ENCODE results near the gene PGM2L1.
"Not testable (repeated sequence)": the region's sequence is repeated elsewhere in the genome, so short reads cannot be mapped to it uniquely, and the experiment has no call there.

The PGM2L1 gene

DNA sequence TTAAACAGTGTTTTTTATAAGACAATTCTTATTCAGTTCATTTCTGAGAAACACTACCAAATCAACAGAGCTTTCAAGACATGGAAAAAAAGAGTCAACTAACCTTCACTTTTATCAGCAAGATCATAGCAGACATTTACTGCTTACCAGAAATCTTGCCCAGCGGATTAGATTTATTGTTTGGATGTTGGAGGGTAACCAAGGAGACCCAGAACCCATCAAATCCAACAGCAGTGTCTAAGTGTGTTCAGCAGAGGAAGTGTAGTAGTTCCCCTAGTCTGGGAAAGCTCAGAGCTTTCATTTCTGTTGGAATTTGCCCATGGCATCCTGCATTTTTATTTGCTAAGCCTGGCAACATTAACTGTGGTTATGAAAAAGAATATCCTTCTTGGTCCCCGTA lies 2.4 kb upstream of the PGM2L1 start:
- DNase-seq (ENCODE audit: low spot score): no peak

DNA sequence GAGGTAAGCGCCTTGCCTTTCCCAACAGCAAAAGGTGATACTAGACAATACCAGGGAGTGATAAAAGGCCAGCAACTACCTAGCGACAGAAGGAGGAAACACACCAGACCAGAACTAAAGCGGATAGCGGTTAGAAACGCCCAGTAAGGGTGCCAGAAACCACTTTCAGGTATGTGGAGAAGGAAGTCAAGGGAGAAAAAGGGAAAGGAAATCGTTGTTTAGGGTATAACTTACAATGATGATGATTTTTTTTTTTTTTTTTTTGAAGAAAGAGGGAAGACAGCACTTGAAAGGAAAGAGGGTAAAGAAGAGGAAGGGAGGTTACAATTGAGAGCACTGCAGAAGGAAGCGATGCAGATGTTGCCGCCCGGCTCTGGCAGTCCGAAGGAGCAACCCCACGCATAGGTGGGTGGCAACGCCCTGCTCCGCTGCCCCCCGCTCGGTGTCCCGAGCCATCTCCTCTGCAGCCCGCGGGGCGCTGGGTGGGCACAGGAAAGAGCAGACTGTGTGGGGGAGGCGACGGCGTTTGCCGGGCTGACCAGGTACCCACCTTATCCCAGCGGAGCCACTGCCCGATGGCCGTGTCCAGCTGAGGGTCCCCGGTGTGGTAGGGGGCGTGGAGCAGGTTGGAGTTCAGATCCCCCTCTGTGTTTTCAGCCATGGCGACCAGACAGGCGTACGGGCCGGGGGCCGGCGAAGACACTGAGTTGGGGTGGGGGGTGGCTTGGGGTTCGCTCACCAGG lies 561 bp downstream of the PGM2L1 start:
- peak; percentile 22 for DNase-seq (ENCODE audit: low spot score)

DNA sequence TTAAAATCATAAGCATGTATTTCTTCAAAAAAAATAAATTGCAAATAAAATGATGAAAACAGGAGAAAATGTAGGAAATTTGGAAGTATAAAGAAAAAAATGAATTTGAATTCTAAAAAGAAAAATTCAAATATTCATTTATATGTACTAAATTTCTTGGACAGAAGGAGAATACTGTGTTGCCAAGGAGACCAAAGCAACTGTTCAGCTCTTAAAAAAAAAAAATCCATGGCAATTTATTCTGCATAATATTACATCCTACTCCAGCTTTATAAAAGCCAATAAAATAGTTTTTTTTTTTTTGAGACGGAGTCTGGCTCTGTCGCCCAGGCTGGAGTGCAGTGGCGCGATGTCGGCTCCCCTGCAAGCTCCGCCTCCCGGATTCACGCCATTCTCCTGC lies 6.0 kb downstream of the PGM2L1 start:
- DNase-seq (ENCODE audit: low spot score): no peak

GRCh38 chr11:74391193-74391592 lies 7.0 kb downstream of the PGM2L1 start:
- no peak for DNase-seq (ENCODE audit: low spot score)

DNA sequence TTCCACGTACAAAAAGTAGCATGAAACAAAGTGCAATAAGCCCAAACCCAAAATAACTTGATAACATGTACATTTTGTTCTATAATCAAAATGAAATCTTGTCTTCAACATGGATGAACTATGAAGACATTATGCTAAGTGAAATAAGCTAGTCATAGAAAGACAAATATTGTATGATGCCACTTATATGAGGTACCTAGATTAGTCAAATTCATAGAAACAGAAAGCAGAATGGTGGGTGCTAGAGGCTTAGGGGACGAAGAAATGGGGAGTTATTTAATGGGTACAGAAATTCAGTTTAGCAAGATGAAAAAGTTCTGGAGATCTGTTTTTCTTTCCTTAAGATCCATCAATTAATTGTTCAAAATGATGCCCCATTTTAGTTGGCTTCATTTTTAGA lies 7.5 kb downstream of the PGM2L1 start:
- DNase-seq (ENCODE audit: low spot score): no peak

DNA sequence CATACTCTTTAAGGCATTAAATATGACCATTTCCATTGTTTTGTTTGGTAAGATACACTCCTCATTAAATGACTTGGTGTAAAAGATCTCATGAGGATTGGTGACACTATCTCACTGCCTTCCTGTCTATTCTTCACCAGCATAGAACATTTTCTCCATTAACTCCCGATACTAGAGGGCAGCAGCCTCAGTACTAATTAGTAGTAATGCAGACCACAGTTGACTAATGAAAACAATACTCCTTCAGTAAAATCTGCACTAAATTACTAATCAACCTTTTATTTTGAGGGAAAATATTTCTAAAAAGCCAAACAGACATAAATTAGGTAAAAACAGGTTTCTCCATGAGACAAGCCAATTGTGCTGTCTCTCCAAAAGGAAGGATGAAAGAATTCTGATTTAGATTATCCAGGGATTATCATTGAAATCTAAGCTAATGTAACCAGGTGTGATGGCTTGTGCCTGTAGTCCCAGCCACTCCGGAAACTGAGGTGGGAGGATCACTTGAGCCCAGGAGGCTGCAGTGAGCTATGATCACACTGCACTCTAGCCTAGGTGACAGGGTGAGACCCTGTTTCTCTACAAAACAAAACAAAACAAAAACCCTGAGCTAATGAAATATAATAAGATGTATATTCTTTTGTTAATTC lies 9.4 kb downstream of the PGM2L1 start:
- peak; percentile 22 for DNase-seq (ENCODE audit: low spot score)

DNA sequence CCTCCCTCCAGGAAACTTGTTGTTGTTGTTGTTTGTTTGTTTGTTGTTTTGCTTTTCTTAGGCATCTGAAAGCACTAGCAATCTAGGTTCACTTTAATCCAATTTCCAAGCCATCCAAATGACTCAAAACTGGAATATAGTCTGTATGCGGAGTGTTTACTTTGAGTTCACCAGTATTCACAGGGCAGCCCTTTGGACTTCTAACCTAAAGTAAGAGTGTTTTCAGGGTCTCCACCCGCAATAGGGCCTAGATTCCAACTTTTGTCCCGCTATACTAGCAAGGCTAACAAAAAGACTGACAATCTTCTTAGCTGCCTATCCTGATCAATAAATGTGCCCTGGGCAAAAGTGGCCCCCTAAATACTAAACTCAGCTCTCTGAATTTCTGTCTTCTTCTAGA lies 13.6 kb downstream of the PGM2L1 start:
- DNase-seq (ENCODE audit: low spot score): no peak

DNA sequence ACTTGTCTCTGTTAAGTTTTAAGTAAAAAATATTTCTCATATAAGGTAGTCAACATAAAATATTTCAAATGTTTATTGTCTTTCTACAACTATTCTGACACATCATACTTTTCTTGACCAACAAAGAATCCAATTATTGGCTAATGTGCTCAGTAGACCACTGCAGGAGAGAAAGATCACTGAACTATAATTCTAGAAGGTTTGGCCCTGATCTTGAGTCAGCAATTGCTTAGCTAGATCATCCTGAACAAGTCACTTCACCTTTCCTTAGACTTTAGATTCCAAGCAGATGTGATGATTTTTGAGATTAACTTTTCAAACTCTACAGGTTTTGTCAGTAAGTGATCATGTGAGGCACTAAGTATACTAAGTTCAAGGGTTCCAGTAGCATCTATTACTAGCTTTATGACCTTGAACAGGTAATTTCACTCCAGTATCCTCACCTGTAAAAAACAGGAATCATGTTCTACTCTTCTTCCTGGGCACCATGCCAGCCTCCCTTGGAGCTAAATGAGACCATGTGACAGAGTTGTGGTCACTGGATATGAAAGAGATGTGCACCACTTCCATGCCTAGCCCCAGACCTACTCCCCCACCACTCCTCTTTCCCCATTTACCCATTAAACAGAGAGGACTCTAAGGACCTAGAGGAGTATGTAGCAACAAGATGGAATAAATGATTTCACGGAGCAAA lies 17.3 kb downstream of the PGM2L1 start:
- DNase-seq (ENCODE audit: low spot score): no peak

DNA sequence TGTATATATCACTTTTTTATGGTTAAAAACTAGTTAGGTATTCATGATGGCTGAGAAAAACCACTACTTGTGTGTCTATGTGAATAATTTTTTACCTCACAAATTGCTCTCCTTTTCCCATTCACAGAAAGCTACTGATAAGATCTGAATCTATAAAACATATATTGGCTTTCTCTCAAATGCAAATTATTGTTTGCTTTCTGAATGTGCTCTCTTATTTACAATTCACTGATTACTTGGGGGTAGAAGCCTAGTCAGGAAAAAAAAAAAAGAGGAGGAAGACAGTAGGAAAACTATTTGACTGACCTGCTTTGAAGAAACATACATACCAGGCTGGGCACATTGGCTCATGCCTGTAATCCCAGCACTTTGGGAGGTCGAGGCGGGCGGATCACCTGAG lies 20.5 kb downstream of the PGM2L1 start:
- no peak for DNase-seq (ENCODE audit: low spot score)

GRCh38 chr11:74373382-74373781 lies 24.9 kb downstream of the PGM2L1 start:
- no peak for DNase-seq (ENCODE audit: low spot score)

DNA sequence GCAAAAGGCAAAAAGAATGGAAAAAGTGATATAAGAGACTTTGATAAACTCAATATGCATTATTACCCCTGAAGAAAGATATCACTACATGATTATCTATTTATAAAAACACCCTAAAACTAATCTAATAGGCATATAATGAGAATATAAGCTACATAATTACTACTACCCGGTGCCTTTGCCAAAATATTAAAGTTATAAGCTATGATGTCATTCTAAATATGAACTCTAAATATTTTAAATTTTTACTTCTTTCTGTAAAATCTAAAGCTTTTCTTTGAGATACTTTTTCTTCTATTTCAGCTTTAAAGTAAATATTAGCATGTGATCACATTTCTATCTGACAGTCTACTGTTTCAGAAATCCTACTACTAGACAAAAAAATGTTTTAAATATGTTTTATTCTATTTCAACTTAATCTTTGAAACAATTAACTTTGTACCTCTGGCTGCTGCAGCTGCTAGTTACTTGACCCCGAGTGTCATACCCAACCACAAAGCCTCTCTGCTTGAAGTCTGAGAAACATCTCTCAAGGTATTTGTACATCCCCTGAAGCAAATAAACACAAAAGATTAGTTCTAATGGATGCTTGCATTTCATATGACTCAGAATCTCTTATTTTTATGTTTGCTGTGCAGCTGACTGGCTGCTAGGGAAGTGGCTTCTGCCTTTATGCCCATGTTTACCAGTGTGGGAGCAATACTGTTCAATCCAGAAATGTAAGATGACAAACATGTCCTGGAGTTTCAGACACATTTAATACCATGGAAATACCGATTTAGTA lies 26.8 kb downstream of the PGM2L1 start:
- DNase-seq (ENCODE audit: low spot score): peak; percentile 17

GRCh38 chr11:74370123-74370522 lies 28.1 kb downstream of the PGM2L1 start:
- DNase-seq (ENCODE audit: low spot score): no peak

DNA sequence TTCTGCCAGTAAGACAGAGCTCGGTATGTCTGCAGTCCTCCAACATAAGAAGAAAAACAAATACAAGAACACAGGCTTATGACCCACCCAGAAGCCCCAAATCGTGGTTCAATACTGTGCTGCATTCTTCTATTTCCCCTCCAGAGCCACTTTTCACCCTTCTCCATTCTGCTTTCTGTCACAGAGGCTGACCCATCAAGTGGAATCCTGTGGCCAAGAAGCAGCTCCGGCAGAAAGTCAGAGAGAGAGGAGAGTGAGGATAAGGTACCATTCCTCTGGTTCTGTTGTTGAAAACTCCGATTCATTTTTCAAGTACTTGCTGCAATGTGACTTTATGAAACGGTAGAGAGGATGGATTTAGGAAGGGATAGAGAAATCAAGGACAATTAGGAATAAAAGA lies 30.4 kb downstream of the PGM2L1 start:
- DNase-seq (ENCODE audit: low spot score): no peak

GRCh38 chr11:74366576-74366975 lies 31.7 kb downstream of the PGM2L1 start:
- peak; percentile 60 for DNase-seq (ENCODE audit: low spot score)

DNA sequence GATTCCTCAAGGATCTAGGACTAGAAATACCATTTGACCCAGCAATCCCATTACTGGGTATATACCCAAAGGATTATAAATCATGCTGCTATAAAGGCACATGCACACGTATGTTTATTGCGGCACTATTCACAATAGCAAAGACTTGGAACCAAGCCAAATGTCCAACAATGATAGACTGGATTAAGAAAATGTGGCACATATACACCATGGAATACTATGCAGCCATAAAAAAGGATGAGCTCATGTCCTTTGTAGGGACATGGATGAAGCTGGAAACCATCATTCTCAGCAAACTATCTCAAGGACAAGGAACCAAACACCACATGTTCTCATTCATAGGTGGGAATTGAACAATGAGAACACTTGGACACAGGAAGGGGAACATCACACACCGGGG lies 32.4 kb downstream of the PGM2L1 start:
- DNase-seq (ENCODE audit: low spot score): not testable (repeated sequence)

DNA sequence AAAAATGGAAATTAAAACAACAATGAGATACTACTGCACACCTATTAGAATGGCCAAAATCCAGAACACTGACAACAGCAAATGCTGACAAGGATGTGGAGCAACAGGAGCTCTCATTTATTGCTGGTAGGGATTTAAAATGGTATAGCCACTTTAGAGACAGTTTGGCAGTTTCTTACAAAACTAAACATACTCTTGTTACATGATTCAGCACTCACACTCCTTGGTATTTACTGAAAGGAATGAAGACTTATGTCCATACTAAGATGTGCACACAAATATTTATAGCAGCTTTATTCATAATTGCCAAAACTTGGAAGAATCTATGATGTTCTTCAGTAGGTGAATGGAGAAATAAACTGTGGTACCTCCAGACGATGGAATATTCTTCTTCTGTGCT lies 40.8 kb downstream of the PGM2L1 start:
- DNase-seq (ENCODE audit: low spot score): no peak

DNA sequence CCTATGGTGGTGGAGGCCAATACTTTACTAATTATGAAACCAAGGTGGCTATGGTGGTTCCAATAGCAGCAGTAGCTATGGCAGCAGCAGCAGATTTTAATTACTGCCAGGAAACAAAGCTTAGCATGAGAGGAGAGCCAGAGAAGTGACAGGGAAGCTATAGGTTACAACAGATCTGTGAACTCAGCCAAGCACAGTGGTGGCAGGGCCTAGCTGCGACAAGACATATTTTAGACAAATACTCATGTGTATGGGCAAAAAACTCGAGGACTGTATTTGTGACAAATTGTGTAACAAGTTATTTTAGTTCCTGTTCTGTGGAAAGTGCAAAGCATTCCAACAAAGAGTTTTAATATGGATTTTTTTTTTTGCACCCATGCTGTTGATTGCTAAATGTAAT lies 42.6 kb downstream of the PGM2L1 start:
- DNase-seq (ENCODE audit: low spot score): no peak

DNA sequence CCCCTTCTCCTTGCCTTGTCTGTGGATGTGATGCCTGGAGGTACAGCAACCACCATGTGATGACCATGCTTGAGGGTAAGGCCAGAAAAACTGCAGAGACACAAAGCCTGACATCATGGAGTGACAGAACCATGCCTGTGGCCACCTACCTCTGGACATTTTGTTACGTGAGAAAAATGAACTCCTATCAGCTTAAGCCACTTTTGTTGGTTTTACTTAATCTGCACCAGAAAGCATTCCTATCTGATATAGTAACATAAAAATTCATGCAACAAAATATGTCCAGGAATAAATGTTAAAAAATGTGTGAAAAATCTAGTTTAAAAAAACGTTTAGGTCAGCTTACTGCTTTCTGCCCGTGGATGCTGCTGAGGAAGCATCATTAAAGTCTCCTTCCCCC lies 44.2 kb downstream of the PGM2L1 start:
- DNase-seq (ENCODE audit: low spot score): peak; percentile 14

DNA sequence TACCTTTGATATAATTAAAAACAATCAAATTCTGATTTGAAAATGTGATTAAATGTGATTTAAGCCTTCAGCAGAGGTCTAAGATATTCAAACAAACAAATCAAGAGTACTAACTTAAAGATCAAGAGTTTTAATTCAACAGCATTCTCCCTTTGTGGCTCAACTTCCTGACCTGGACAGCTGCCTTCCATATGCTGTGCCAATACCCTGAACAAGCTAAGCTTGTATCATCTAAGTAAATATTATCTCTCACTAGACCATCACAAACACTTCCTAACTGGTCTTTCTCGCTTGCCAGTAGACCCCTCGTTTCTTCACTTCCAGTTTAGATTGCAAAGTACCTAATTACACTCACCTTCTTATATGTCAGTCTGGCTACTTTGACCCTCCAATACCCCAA lies 50.9 kb downstream of the PGM2L1 start:
- no peak for DNase-seq (ENCODE audit: low spot score)

DNA sequence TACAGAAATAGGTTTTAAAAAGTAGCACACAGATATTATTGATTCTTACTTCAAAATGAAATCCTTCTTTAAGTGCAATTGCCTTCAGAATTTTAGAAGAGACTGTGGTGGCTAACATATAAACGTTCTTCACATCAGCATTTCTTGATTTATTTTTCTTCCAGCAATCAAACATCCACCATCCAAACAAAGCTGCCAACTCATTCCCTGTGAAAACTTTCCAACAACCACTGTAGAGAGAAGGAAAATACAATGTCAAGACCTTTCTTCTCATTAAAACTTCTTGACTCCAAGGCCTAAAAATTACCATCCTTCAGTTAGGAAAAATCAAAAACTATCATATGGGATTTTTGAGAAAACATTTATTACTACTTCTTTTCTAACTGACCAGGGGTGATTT lies 52.8 kb downstream of the PGM2L1 start:
- no peak for DNase-seq (ENCODE audit: low spot score)

- no peak for DNase-seq (ENCODE audit: low spot score)
Measured at GRCh38 chr11:74341921-74342320, 56.3 kb downstream of the PGM2L1 start.

DNA sequence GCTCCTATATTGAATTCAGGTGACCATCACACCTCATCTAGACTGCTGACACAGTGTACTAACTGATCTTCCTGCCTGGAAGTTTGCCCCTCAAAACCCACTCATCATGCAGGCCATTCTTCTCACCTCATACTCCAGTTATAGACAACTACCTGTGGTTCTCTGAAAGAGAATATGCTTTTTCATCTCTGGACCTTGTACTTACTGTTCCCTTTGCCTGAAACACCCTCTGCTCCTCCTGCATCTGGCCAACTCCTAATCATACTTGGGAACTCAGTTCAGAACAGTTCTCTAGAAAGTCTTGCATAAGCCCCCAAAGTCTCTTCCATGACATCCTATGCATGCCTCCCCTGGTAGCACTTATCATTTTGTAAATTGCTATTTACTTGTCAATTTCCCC lies 58.6 kb downstream of the PGM2L1 start:
- no peak for DNase-seq (ENCODE audit: low spot score)

DNA sequence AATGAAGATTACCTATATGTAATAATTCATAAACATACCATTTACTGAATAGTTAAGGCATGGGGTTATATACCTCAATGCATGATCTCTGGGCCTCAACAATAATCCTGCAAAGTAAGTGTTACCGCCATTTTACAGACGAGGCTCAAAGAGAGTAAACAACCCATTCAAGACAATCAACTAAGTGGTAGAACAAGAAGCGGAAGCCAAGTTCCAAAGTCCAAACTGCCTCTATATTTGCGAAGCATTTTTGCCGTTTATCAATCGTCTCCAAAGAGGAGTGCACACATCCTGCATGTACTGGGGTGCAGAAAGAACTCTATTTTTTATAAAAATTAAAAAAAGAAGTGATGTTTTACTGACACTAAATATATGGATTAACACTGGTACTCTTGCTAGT lies 59.3 kb downstream of the PGM2L1 start:
- DNase-seq (ENCODE audit: low spot score): no peak

All from hepatic stellate cell (primary cell).